ENCODE measurements around the gene RABGAP1L. TPM values are rescaled to one million over a fixed set of nuclear protein-coding genes. Genes with fewer than 3 reads are reported as not detected.

The RABGAP1L gene
- total and polyA plus RNA-seq, 10 of the 15 experiments (the other 5 are each of a cell fraction or from before 2014, with no cell fraction given): 5.8 to 194 (median 113) TPM

GRCh38 chr1:175023043-175023921 is 864.0 kb downstream of the RABGAP1L start, which contains the start of gene MRPS14 (continued):
- TF ChIP-seq NKRF (conservative IDR thresholded peaks at IDR 0.05) (peak; percentile 67), NFYB (IDR thresholded peaks at IDR 0.05; ENCODE audit: insufficient read depth, low read depth, low read length) (no peak), DPF2 (IDR thresholded peaks at IDR 0.05) (0 out of 2 replicates have a peak, but pooled peaks have one; percentile 7), BACH1 (IDR thresholded peaks at IDR 0.05; ENCODE audit: borderline replicate concordance) (peak; percentile 21; the same call in 1 of the 2 replicates), IKZF2 (IDR thresholded peaks at IDR 0.05) (peak; percentile 69 to 80), RAD21 (IDR thresholded peaks at IDR 0.05; ENCODE audit: insufficient read depth, low read depth, low read length) (no peak), CEBPZ (IDR thresholded peaks at IDR 0.05; ENCODE audit: low read depth, low read length) (no peak), CHD4 (IDR thresholded peaks at IDR 0.05) (no peak), EGR1 (IDR thresholded peaks at IDR 0.05; ENCODE audit: borderline replicate concordance in 1 of 2, low read depth in 2 of 2, low read length in 2 of 2) (peak in 1 of 2 experiments; percentile 75; a peak in 2 of 3 replicates), BCL3 (IDR thresholded peaks at IDR 0.05; ENCODE audit: borderline replicate concordance, insufficient read depth, low read depth, low read length, poor library complexity, severe bottlenecking) (no peak), SP1 (IDR thresholded peaks at IDR 0.05; ENCODE audit: low read depth, low read length) (peak; percentile 65), PAX5 (IDR thresholded peaks at IDR 0.05; ENCODE audit: borderline replicate concordance, low read depth, low read length) (0 out of 2 replicates have a peak, but pooled peaks have one; percentile 31), CHD2 (IDR thresholded peaks at IDR 0.05; ENCODE audit: borderline replicate concordance, low read depth, low read length) (peak; percentile 97), EP300 (IDR thresholded peaks at IDR 0.05; ENCODE audit: borderline replicate concordance in 1 of 2, control insufficient read depth in 1 of 2, low read depth in 2 of 2, low read length in 2 of 2) (no peak), CTCF (IDR thresholded peaks at IDR 0.05 in 2 of 3, conservative IDR thresholded peaks at IDR 0.05 in 1 of 3; ENCODE audit: control insufficient read depth in 2 of 3, extremely low read depth in 1 of 3, insufficient read depth in 1 of 3, low read depth in 3 of 3, low read length in 3 of 3) (no peak), HDAC6 (IDR thresholded peaks at IDR 0.05; ENCODE audit: unreplicated experiment) (peak; percentile 21), LARP7 (IDR thresholded peaks at IDR 0.05) (no peak), SREBF2 (IDR thresholded peaks at IDR 0.05; ENCODE audit: low read length) (no peak), TBL1XR1 (IDR thresholded peaks at IDR 0.05; ENCODE audit: low read depth, low read length) (peak; percentile 74; the same call in 1 of the 2 replicates), CEBPB (IDR thresholded peaks at IDR 0.05; ENCODE audit: borderline replicate concordance in 1 of 2, low read depth in 2 of 2, low read length in 2 of 2) (no peak)

All from GM12878 (cell line).